HepG2 (cell line): ENCODE measurements around the gene ZNF793. TPM values are rescaled to one million over a fixed set of nuclear protein-coding genes. Genes with fewer than 3 reads are reported as not detected.

Experiments
- ATAC-seq: fragments of 200-7000 bp; cut with Tn5 transposase; 3 replicates; pipeline ENCODE4 v1.9.1; 2020; ENCODE audit warnings: mild to moderate bottlenecking, moderate library complexity
- BruUV-seq: library from RNA; stranded (reverse); fragments of 400-500 nt; replicated peaks from 2 replicates; lab custom pipeline; 2021; lab: Mats Ljungman, UMichigan
- CTCF ChIA-PET: fragments of 300-600 bp; formaldehyde crosslinking; extraction: SDS; loops from one replicate; lab custom pipeline; 2021; ENCODE audit warnings: low total read pairs, inconsistent platforms, low intra/inter-chr PET ratio; lab: Yijun Ruan, JAX
- POLR2A ChIA-PET: fragments of 350-600 bp; sonication (Branson Sonifier 250); formaldehyde crosslinking; loops from one replicate; lab custom pipeline; 2020; ENCODE audit warnings: antibody characterized with exemption, inconsistent platforms; lab: Yijun Ruan, JAX
- DNase-seq: peaks from one replicate; pipeline ENCODE4 v3.0.0-alpha.2; 2015; ENCODE audit warnings: low spot score
- FAIRE-seq: peaks from 3 replicates; lab custom pipeline; 2011; peaks lifted over from hg19 to GRCh38; lab: Jason Lieb, UNC
- H2AFZ ChIP-seq: one replicate; pipeline ENCODE4 v1.6.1; 2011; ENCODE audit warnings: low read length, inconsistent platforms
- H3K27ac ChIP-seq: fragments of 300-600 bp; 3 replicates; pipeline ENCODE4 v1.8.0; 2011; ENCODE audit warnings: mixed run types, mild to moderate bottlenecking, mixed read lengths, low read length, inconsistent platforms; ENCODE audit not compliant: insufficient read depth; ENCODE audit errors: extremely low read length
- H3K27me3 ChIP-seq, 2 experiments: fragments of 200-600 bp in 1 of 2; 2 replicates in 1 of 2; 3 replicates in 1 of 2; pipeline versions ENCODE4 v1.6.0 to v1.8.0; 2011; ENCODE audit warnings: low read length in 2 of 2, mild to moderate bottlenecking in 2 of 2, moderate library complexity in 2 of 2, inconsistent platforms in 1 of 2; ENCODE audit not compliant: insufficient read depth in 2 of 2, control insufficient read depth in 1 of 2
- H3K36me3 ChIP-seq, 2 experiments: fragments of 200-600 bp in 1 of 2; replicated peaks in 1 of 2; 2 replicates in 1 of 2; 3 replicates in 1 of 2; pipeline versions ENCODE4 v1.5.1 to v1.8.0; 2011; ENCODE audit warnings: low read length in 2 of 2, inconsistent platforms in 1 of 2; ENCODE audit not compliant: insufficient read depth in 2 of 2, control insufficient read depth in 1 of 2
- H3K4me1 ChIP-seq: 2 replicates; pipeline ENCODE4 v1.5.1; 2012; ENCODE audit warnings: low read length, inconsistent platforms; ENCODE audit not compliant: insufficient read depth
- H3K4me2 ChIP-seq: 2 replicates; pipeline ENCODE4 v1.6.0; 2011; ENCODE audit warnings: low read depth, low read length, inconsistent platforms
- H3K4me3 ChIP-seq, 3 experiments: fragments of 200-600 bp in 1 of 3; sonication (generic), shearing (Covaris generic) in 1 of 3; replicated peaks in 1 of 3; 2 replicates each; pipeline ENCODE4 v1.5.1; 2011 to 2016; ENCODE audit warnings: low read length in 3 of 3, inconsistent platforms in 2 of 3, low read depth in 2 of 3, mild to moderate bottlenecking in 2 of 3, control low read depth in 1 of 3, mixed read lengths in 1 of 3; ENCODE audit not compliant: insufficient read depth in 1 of 3
- H3K79me2 ChIP-seq: one replicate; pipeline ENCODE4 v1.6.1; 2011; ENCODE audit warnings: low read length, inconsistent platforms; ENCODE audit not compliant: insufficient read depth
- H3K9ac ChIP-seq: 2 replicates; pipeline ENCODE4 v1.6.0; 2011; ENCODE audit warnings: mild to moderate bottlenecking, low read depth, low read length, inconsistent platforms; ENCODE audit not compliant: insufficient read depth
- H3K9me3 ChIP-seq: 2 replicates; pipeline ENCODE4 v1.5.1; 2012; ENCODE audit warnings: mild to moderate bottlenecking, low read length
- H4K20me1 ChIP-seq: 2 replicates; pipeline ENCODE4 v1.6.0; 2011; ENCODE audit warnings: inconsistent platforms, mild to moderate bottlenecking, low read length, moderate library complexity; ENCODE audit not compliant: insufficient read depth
- ARHGAP35 ChIP-seq: sonication (generic); formaldehyde crosslinking; IDR thresholded peaks from 2 replicates; pipeline ENCODE4 v1.9.0; 2022; ENCODE audit warnings: mild to moderate bottlenecking, inconsistent platforms, moderate library complexity, missing genetic modification reagents, borderline replicate concordance
- FOXA3 ChIP-seq: IDR thresholded peaks from 2 replicates; pipeline ENCODE4 v1.6.1; 2016; ENCODE audit warnings: missing genetic modification reagents, missing compliant biosample characterization
- GPBP1L1 ChIP-seq: sonication (generic); formaldehyde crosslinking; IDR thresholded peaks from 2 replicates; pipeline ENCODE4 v1.5.0; 2020; ENCODE audit warnings: mild to moderate bottlenecking, missing genetic modification reagents
- HMG20B ChIP-seq: conservative IDR thresholded peaks from 2 replicates; pipeline ENCODE4 v1.6.1; 2016; ENCODE audit warnings: missing genetic modification reagents, missing compliant biosample characterization
- IKZF4 ChIP-seq: sonication (generic); formaldehyde crosslinking; IDR thresholded peaks from 2 replicates; pipeline ENCODE4 v1.5.1; 2020; ENCODE audit warnings: borderline replicate concordance, mild to moderate bottlenecking, low read depth, missing genetic modification reagents; ENCODE audit errors: not compliant biosample characterization
- MED8 ChIP-seq: sonication (generic); formaldehyde crosslinking; IDR thresholded peaks from 2 replicates; pipeline ENCODE4 v1.8.1; 2023; ENCODE audit warnings: mild to moderate bottlenecking, missing genetic modification reagents; ENCODE audit not compliant: insufficient replicate concordance
- WIZ ChIP-seq: sonication (generic); formaldehyde crosslinking; IDR thresholded peaks from 2 replicates; pipeline ENCODE4 v1.5.1; 2020; ENCODE audit warnings: mild to moderate bottlenecking, missing genetic modification reagents
- ZNF136 ChIP-seq: sonication (generic); formaldehyde crosslinking; IDR thresholded peaks from 2 replicates; pipeline ENCODE4 v1.8.1; 2022; ENCODE audit warnings: low read depth, mild to moderate bottlenecking, moderate library complexity, missing genetic modification reagents
- ZNF263 ChIP-seq: sonication (generic); formaldehyde crosslinking; IDR thresholded peaks from 2 replicates; pipeline ENCODE4 v1.4.0; 2020; ENCODE audit warnings: missing genetic modification reagents
- ZNF354B ChIP-seq: sonication (generic); formaldehyde crosslinking; IDR thresholded peaks from 2 replicates; pipeline ENCODE4 v1.8.0; 2022; ENCODE audit warnings: mild to moderate bottlenecking, missing genetic modification reagents
- ZNF563 ChIP-seq: sonication (generic); formaldehyde crosslinking; IDR thresholded peaks from 2 replicates; pipeline ENCODE4 v1.8.0; 2022; ENCODE audit warnings: mild to moderate bottlenecking, moderate library complexity, missing genetic modification reagents
- ZNF782 ChIP-seq: sonication (generic); formaldehyde crosslinking; IDR thresholded peaks from 2 replicates; pipeline ENCODE4 v1.4.0; 2020; ENCODE audit warnings: missing genetic modification reagents, mild to moderate bottlenecking, borderline replicate concordance
- ZXDC ChIP-seq: sonication (generic); formaldehyde crosslinking; IDR thresholded peaks from 2 replicates; pipeline ENCODE4 v1.5.0; 2020; ENCODE audit warnings: mild to moderate bottlenecking, missing genetic modification reagents
- WGBS: methylation state at CpG from one replicate; pipeline ENCODE4 v1.1.6; 2017; ENCODE audit warnings: low lambda C conversion rate; 5-methylcytosine and 5-hydroxymethylcytosine counted together
- in situ Hi-C: cut with HindIII; loops from 2 replicates; pipeline ENCODE4 v1.10.0; 2017; ENCODE audit warnings: low pct_unique_long_range_greater_than_20kb; ENCODE audit not compliant: extremely low pct_ligation_motif_present
- intact Hi-C: fragments of 100-400 bp; cut with micrococcal nuclease; formaldehyde crosslinking; loops from one replicate; pipeline ENCODE4 v1.10.0; 2022; ENCODE audit not compliant: unreplicated experiment
- polyA plus RNA-seq, 8 experiments: library from polyadenylated mRNA; depleted of rRNA in 3 of 8; stranded (reverse) in 7 of 8; unstranded in 1 of 8; fragments of >200 nt; fragmentation: Illumina TruSeq in 4 of 8; extraction: Trizol in 4 of 8; gene quantifications; 2 replicates each; pipeline versions ENCODE4 v1.2.1 to v1.2.3, GENCODE V29; 2011 to 2016; ENCODE audit warnings: low read depth in 4 of 8, missing spikeins in 1 of 8, mixed read lengths in 1 of 8; ENCODE audit not compliant: insufficient read depth in 1 of 8
- total RNA-seq, 5 experiments: library from RNA; depleted of rRNA; stranded (reverse); fragments of >200 nt; fragmentation: Illumina TruSeq; extraction: Trizol; gene quantifications; 2 replicates each; pipeline ENCODE4 v1.2.3, GENCODE V29; 2016; ENCODE audit warnings: low read depth in 1 of 5
- TF ChIP-seq, protein P1 (sequence below): IDR thresholded peaks from 2 replicates; pipeline ENCODE4 v1.6.1; 2018; ENCODE audit warnings: missing genetic modification reagents
- TF ChIP-seq, protein P2 (sequence below): sonication (generic); formaldehyde crosslinking; IDR thresholded peaks from 2 replicates; pipeline ENCODE4 v1.9.0; 2022; ENCODE audit warnings: missing genetic modification reagents, mild to moderate bottlenecking, borderline replicate concordance

Gene ZNF793
- total and polyA plus RNA-seq, 2 of the 13 experiments (the other 11 are each of a cell fraction or from before 2014, with no cell fraction given) = 0.13 to 0.35 TPM

DNA sequence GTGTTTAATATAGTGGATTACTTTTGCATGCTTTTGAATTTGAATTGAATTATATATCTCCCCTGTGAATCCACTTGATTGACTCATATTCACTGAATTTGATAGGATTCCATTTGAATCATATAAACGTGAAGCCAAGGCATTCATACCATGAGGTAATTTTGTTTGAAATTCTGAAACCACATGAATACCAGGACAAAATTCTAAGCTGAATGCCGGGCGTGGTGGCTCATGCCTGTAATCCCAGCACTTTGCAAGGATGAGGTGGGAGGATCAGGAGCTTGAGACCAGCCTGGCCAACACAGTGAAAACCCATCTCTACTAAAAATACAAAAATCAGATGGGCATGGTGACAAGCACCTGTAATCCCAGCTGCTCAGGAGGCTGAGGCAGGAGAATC, 4.4 kb downstream of the ZNF793 start (continued):
- TF ChIP-seq GPBP1L1 (no peak), ZNF263 (CRISPR knock-in tag) (no peak), ZXDC (CRISPR knock-in tag) (no peak), WIZ (CRISPR knock-in tag) (no peak), ZNF354B (CRISPR knock-in tag) (no peak), ZNF782 (no peak), ZNF563 (CRISPR knock-in tag) (no peak), FOXA3 (CRISPR knock-in tag) (no peak), IKZF4 (CRISPR knock-in tag) (no peak)

- intact Hi-C loops = no loop called here
- no peaks in the 10 kb centered on the region for H3K79me2 ChIP-seq
- TF ChIP-seq HMG20B (no peak), ZNF136 (CRISPR knock-in tag) (no peak), ARHGAP35 (CRISPR knock-in tag) (no peak), MED8 (CRISPR knock-in tag) (no peak)
- TF ChIP-seq, protein P1, sequence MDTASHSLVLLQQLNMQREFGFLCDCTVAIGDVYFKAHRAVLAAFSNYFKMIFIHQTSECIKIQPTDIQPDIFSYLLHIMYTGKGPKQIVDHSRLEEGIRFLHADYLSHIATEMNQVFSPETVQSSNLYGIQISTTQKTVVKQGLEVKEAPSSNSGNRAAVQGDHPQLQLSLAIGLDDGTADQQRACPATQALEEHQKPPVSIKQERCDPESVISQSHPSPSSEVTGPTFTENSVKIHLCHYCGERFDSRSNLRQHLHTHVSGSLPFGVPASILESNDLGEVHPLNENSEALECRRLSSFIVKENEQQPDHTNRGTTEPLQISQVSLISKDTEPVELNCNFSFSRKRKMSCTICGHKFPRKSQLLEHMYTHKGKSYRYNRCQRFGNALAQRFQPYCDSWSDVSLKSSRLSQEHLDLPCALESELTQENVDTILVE = no peak
- TF ChIP-seq, protein P2, sequence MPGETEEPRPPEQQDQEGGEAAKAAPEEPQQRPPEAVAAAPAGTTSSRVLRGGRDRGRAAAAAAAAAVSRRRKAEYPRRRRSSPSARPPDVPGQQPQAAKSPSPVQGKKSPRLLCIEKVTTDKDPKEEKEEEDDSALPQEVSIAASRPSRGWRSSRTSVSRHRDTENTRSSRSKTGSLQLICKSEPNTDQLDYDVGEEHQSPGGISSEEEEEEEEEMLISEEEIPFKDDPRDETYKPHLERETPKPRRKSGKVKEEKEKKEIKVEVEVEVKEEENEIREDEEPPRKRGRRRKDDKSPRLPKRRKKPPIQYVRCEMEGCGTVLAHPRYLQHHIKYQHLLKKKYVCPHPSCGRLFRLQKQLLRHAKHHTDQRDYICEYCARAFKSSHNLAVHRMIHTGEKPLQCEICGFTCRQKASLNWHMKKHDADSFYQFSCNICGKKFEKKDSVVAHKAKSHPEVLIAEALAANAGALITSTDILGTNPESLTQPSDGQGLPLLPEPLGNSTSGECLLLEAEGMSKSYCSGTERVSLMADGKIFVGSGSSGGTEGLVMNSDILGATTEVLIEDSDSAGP (CRISPR knock-in tag) = no peak
- TF ChIP-seq, all 625 proteins: peak for 0
- Histone ChIP-seq H2AFZ (no peak overlapping the region), H3K4me3 (no peak overlapping the region), H3K4me2 (no peak overlapping the region), H3K36me3 (no peaks in the 10 kb centered on the region), H3K9me3 (peaks cover 83% of the 10 kb centered on the region), H3K4me1 (no peaks in the 10 kb centered on the region), H3K27ac (no peak overlapping the region), H4K20me1 (no peaks in the 10 kb centered on the region), H3K9ac (no peak overlapping the region), H3K27me3 (no peaks in the 10 kb centered on the region)
- ATAC-seq = no peak
- WGBS = 23% methylated on average over 3 of the region's 3 CpGs
- ChIA-PET CTCF (no interaction called here), POLR2A (no interaction called here)
- no peak for DNase-seq
- in situ Hi-C loops = no loop called here
- FAIRE-seq = no peak
- no TSS peak for BruUV-seq
Measured at GRCh38 chr19:37511821-37512220, 5.1 kb downstream of the ZNF793 start.
